IMR-90 (cell line): ENCODE data around the gene ABHD17A. TPM values are rescaled to one million over a fixed set of nuclear protein-coding genes. Genes with fewer than 3 reads are reported as not detected.
A peak's percentile ranks its signal among the peaks of the same experiment; 100 is the strongest.
"Not testable (repeated sequence)": the region's sequence is repeated elsewhere in the genome, so short reads cannot be mapped to it uniquely, and the experiment has no call there.

ENCODE experiments used
- ATAC-seq: fragments of 200-7000 bp; cut with Tn5 transposase; 2 replicates; pipeline ENCODE4 v1.9.1; 2020; ENCODE audit warnings: low read depth, mild to moderate bottlenecking, moderate library complexity
- Bru-seq: library from RNA; stranded (reverse); fragments of 400-500 nt; gene quantifications from one replicate; lab custom pipeline; 2021; lab: Mats Ljungman, UMichigan
- BruChase-seq, 2 experiments: library from RNA; stranded (reverse); fragments of 400-500 nt; gene quantifications; one replicate each; lab custom pipeline; 2021; lab: Mats Ljungman, UMichigan
- BruUV-seq: library from RNA; stranded (reverse); fragments of 400-500 nt; replicated peaks from 2 replicates; lab custom pipeline; 2021; lab: Mats Ljungman, UMichigan
- CTCF ChIA-PET: fragments of 300-600 bp; formaldehyde crosslinking; extraction: SDS; loops from one replicate; lab custom pipeline; 2021; ENCODE audit warnings: antibody characterized with exemption; lab: Yijun Ruan, JAX
- POLR2A ChIA-PET: fragments of 300-600 bp; sonication (Branson Sonifier 250); formaldehyde crosslinking; loops from one replicate; lab custom pipeline; 2022; ENCODE audit warnings: antibody characterized with exemption; ENCODE audit not compliant: unreplicated experiment; lab: Charles Lee
- DNase-seq: peaks from one replicate; pipeline ENCODE4 v3.0.0; 2013
- H2AFZ ChIP-seq: replicated peaks from 2 replicates; pipeline ENCODE3; 2013; ENCODE audit warnings: low read length, mild to moderate bottlenecking; ENCODE audit not compliant: poor library complexity
- H2AK5ac ChIP-seq: 2 replicates; pipeline ENCODE4 v1.6.1; 2013; ENCODE audit warnings: low read depth, low read length, inconsistent platforms
- H2AK9ac ChIP-seq: replicated peaks from 2 replicates; pipeline ENCODE3; 2013; ENCODE audit warnings: mild to moderate bottlenecking, low read depth, low read length, moderate library complexity; ENCODE audit not compliant: poor library complexity
- H2BK120ac ChIP-seq: 2 replicates; pipeline ENCODE4 v1.6.1; 2013; ENCODE audit warnings: low read depth, low read length, inconsistent platforms
- H2BK15ac ChIP-seq: 3 replicates; pipeline ENCODE4 v1.6.1; 2013; ENCODE audit warnings: low read depth, low read length, inconsistent platforms
- H2BK20ac ChIP-seq: 2 replicates; pipeline ENCODE4 v1.6.1; 2013; ENCODE audit warnings: low read depth, mild to moderate bottlenecking, inconsistent platforms, low read length, moderate library complexity
- H2BK5ac ChIP-seq: 2 replicates; pipeline ENCODE4 v1.6.1; 2013; ENCODE audit warnings: mild to moderate bottlenecking, low read depth, low read length, inconsistent platforms; ENCODE audit not compliant: poor library complexity, severe bottlenecking
- H3K14ac ChIP-seq: replicated peaks from 2 replicates; pipeline ENCODE4 v1.6.1; 2013; ENCODE audit warnings: low read depth, low read length, inconsistent platforms
- H3K18ac ChIP-seq: 2 replicates; pipeline ENCODE4 v1.6.1; 2013; ENCODE audit warnings: low read depth, low read length, control low read depth
- H3K23ac ChIP-seq: 2 replicates; pipeline ENCODE4 v1.6.1; 2013; ENCODE audit warnings: low read depth, low read length, inconsistent platforms
- H3K27ac ChIP-seq: 2 replicates; pipeline ENCODE4 v1.5.1; 2013; ENCODE audit warnings: mild to moderate bottlenecking, control low read depth, low read length; ENCODE audit not compliant: insufficient read depth
- H3K27me3 ChIP-seq: 2 replicates; pipeline ENCODE4 v1.6.1; 2013; ENCODE audit warnings: low read length; ENCODE audit not compliant: control insufficient read depth, insufficient read depth
- H3K36me3 ChIP-seq: 2 replicates; pipeline ENCODE4 v1.6.1; 2013; ENCODE audit warnings: low read length, mixed read lengths; ENCODE audit not compliant: control insufficient read depth, insufficient read depth
- H3K4ac ChIP-seq: 2 replicates; pipeline ENCODE4 v1.6.1; 2013; ENCODE audit warnings: low read depth, low read length, inconsistent platforms
- H3K4me1 ChIP-seq: 2 replicates; pipeline ENCODE4 v1.6.1; 2013; ENCODE audit warnings: low read length, mixed read lengths; ENCODE audit not compliant: control insufficient read depth, insufficient read depth
- H3K4me2 ChIP-seq: 2 replicates; pipeline ENCODE4 v1.6.1; 2013; ENCODE audit warnings: low read depth, mild to moderate bottlenecking, control low read depth, low read length, moderate library complexity
- H3K4me3 ChIP-seq: 2 replicates; pipeline ENCODE4 v1.5.1; 2013; ENCODE audit warnings: low read depth, mild to moderate bottlenecking, control low read depth, low read length, moderate library complexity; ENCODE audit not compliant: insufficient read depth
- H3K56ac ChIP-seq: 2 replicates; pipeline ENCODE4 v1.6.1; 2013; ENCODE audit warnings: low read length, inconsistent platforms; ENCODE audit not compliant: insufficient read depth; ENCODE audit errors: extremely low read depth
- H3K79me1 ChIP-seq, 2 experiments: 2 replicates each; pipeline ENCODE4 v1.6.1; 2013; ENCODE audit warnings: low read length in 2 of 2, inconsistent platforms in 1 of 2, low read depth in 1 of 2
- H3K9ac ChIP-seq: 2 replicates; pipeline ENCODE4 v1.6.1; 2013; ENCODE audit warnings: low read depth, low read length, control low read depth
- H3K9me1 ChIP-seq: 2 replicates; pipeline ENCODE4 v1.6.1; 2013; ENCODE audit warnings: low read length, inconsistent platforms; ENCODE audit not compliant: insufficient read depth
- H3K9me3 ChIP-seq: 2 replicates; pipeline ENCODE4 v1.6.1; 2013; ENCODE audit warnings: low read length; ENCODE audit not compliant: control insufficient read depth, insufficient read depth
- H4K20me1 ChIP-seq: 2 replicates; pipeline ENCODE4 v1.6.1; 2013; ENCODE audit warnings: low read length, inconsistent platforms; ENCODE audit not compliant: insufficient read depth
- H4K5ac ChIP-seq: 2 replicates; pipeline ENCODE4 v1.6.1; 2013; ENCODE audit warnings: mild to moderate bottlenecking, low read depth, low read length, control low read depth
- H4K8ac ChIP-seq, 2 experiments: 2 replicates each; pipeline ENCODE4 v1.6.1; 2013; ENCODE audit warnings: low read depth in 2 of 2, low read length in 2 of 2, control low read depth in 1 of 2, inconsistent platforms in 1 of 2
- H4K91ac ChIP-seq: 2 replicates; pipeline ENCODE4 v1.6.1; 2013; ENCODE audit warnings: low read depth, low read length, inconsistent platforms; ENCODE audit not compliant: insufficient read depth
- MAZ ChIP-seq: IDR thresholded peaks from 2 replicates; pipeline ENCODE4 v1.6.1; 2012; ENCODE audit warnings: low read depth, mild to moderate bottlenecking, low read length, improper control_type of control experiment, moderate library complexity, borderline replicate concordance
- WGBS, 2 experiments: methylation state at CpG; one replicate each; pipeline versions ENCODE4 v1.1.5 to v1.1.7; 2013; ENCODE audit warnings: missing lambda C conversion rate in 2 of 2; ENCODE audit not compliant: insufficient read length in 1 of 2; ENCODE audit errors: extremely low coverage in 2 of 2; 5-methylcytosine and 5-hydroxymethylcytosine counted together
- dilution Hi-C: fragments of 300-500 bp; cut with HindIII; formaldehyde crosslinking; loops from one replicate; pipeline ENCODE4 v1.14.3; 2018; ENCODE audit warnings: low sequenced_read_pairs; ENCODE audit not compliant: unreplicated experiment
- in situ Hi-C: fragments of 300-500 bp; cut with MboI; formaldehyde crosslinking; loops from 3 replicates; pipeline ENCODE4 v1.14.3; 2019; ENCODE audit warnings: low sequenced_read_pairs, inconsistent platforms, mixed read lengths
- intact Hi-C: fragments of 100-400 bp; cut with micrococcal nuclease; formaldehyde crosslinking; loops from 2 replicates; pipeline ENCODE4 v1.10.0; 2022
- long read RNA-seq: library from polyadenylated mRNA; unstranded; transcript quantifications from one replicate; pipeline ENCODE4 v2.0.0, GENCODE V29; 2021; ENCODE audit not compliant: unreplicated experiment
- polyA plus RNA-seq, 3 experiments: library from polyadenylated mRNA; depleted of rRNA; stranded (reverse); fragments of >200 nt; gene quantifications; 2 replicates each; pipeline ENCODE4 v1.2.3, GENCODE V29; 2012; ENCODE audit warnings: low replicate concordance in 1 of 3
- total RNA-seq: library from RNA; depleted of rRNA; stranded (reverse); fragments of >200 nt; gene quantifications from 2 replicates; pipeline ENCODE4 v1.2.3, GENCODE V29; 2012; rRNA removed

The ABHD17A gene
- total RNA-seq (31.9 and 37.8 TPM in 2 replicates), polyA plus RNA-seq (2012; rRNA removed) (76.2 and 111 TPM in 2 replicates), Bru-seq, nascent RNA (percentile 61 among the genes with signal in this experiment), BruChase-seq, experiment 1, labeled RNA remaining after a 6-hour chase (percentile 61 among the genes with signal in this experiment), BruChase-seq, experiment 2, labeled RNA remaining after a 2-hour chase (percentile 59 among the genes with signal in this experiment)
- 52.5 and 129 TPM in 2 replicates for polyA plus RNA-seq (2012; cell fraction: cytosol; rRNA removed)
- 86.9 and 244 TPM in 2 replicates for polyA plus RNA-seq (2012; cell fraction: nucleus; rRNA removed; ENCODE audit: low replicate concordance)
- long read RNA-seq, full-length matches to known transcripts: 105 of 180 reads
- long read RNA-seq, partial matches to known transcripts: 53 of 180 reads
- long read RNA-seq, other reads (novel, unspliced or antisense): 22 of 180 reads

DNA sequence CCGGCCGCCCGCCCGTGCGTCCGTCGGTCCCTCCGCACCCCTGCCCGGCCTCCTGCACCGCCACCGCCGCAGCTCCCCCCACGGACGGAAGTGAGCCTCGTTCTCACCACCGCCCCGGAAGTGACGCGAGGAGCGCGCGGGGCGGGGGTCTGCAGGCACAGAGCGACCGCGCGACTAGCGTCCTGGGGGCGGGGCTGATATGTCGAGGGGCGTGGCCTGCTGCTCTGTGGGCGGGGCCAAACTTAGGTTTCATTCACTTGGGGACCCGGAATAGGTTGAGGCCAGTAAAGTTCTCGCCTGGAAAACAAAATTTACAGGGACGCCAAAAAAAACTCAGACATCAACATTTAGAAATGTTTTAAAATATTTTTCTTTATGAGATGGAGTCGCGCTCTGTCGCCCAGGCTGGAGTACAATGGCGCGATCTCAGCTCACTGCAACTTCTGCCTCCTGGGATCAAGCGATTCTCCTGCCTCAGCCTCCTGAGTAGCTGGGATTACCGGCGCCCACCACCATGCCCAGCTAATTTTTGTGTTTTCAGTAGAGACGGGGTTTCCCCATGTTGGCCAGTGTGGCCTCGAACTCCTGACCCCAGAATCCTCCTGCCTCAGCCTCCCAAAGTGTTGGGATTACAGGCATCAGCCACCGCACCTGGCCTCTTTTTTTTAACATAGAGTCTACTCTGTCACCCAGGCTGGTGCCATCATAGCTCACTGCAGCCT is at the start of gene ABHD17A:
TSS of gene ABHD17A (minus strand) at position 99 of the 722 bp plus-strand sequence. CDS start 3,930 bp downstream, outside the sequence.
- peak within 1 kb of the TSS; percentile 99 for H3K4me2 ChIP-seq
- H3K14ac ChIP-seq: peak within 1 kb of the TSS; percentile 63
- H2BK120ac ChIP-seq, H3K36me3 ChIP-seq, H3K27me3 ChIP-seq, H2BK15ac ChIP-seq, H4K91ac ChIP-seq, H3K9me3 ChIP-seq, H2BK20ac ChIP-seq, in situ Hi-C loops, H3K18ac ChIP-seq, BruUV-seq, dilution Hi-C loops: not testable (repeated sequence)
- H2AFZ ChIP-seq: peak within 1 kb of the TSS; percentile 87
- 37% methylated on average over 16 of the region's 46 CpGs; no CpG with 5 or more reads in 1 of the 2 experiments for WGBS, 2 experiments
- H3K9ac ChIP-seq: peak within 1 kb of the TSS; percentile 97
- peaks cover 18% of the 10 kb centered on the region for H3K9me1 ChIP-seq
- CTCF ChIA-PET: interaction anchor here (0.8 kb wide), 1 partner anchor 9 kb away, joined by 3 read pairs; no protein-coding TSS in a partner anchor
- peak within 1 kb of the TSS; percentile 85 for H2AK5ac ChIP-seq
- peak within 1 kb of the TSS; percentile 58 for H3K56ac ChIP-seq
- intact Hi-C loops: loop anchor here (1.0 kb wide), 1 partner anchor 20 kb away; the partner anchor contains the start of genes ADAT3 and SCAMP4
- peaks cover 24% of the 10 kb centered on the region for H3K4me1 ChIP-seq
- peak within 1 kb of the TSS; percentile 89 for H3K27ac ChIP-seq
- H4K8ac ChIP-seq: peak within 1 kb of the TSS in 1 of 2 experiments; percentile 52; a peak in 2 of 4 replicates
- peak within 1 kb of the TSS; percentile 26; the same call in 1 of the 2 replicates for H4K5ac ChIP-seq
- H2AK9ac ChIP-seq: peak within 1 kb of the TSS; percentile 99
- H3K79me1 ChIP-seq: peaks cover 4 to 38% of the 10 kb centered on the region in 2 experiments
- H3K4me3 ChIP-seq: peak within 1 kb of the TSS; percentile 99
- peaks cover 40% of the 10 kb centered on the region for H4K20me1 ChIP-seq
- H2BK5ac ChIP-seq: peak within 1 kb of the TSS; percentile 49
- DNase-seq (peak; percentile 89), ATAC-seq (peak; percentile 94)
- POLR2A ChIA-PET: interaction anchor here (0.6 kb wide), 1 partner anchor 21 kb away, joined by 7 read pairs; no protein-coding TSS in a partner anchor
- peak within 1 kb of the TSS; percentile 92 for H3K23ac ChIP-seq
- TF ChIP-seq MAZ: peak; percentile 99
- peak within 1 kb of the TSS; percentile 66 for H3K4ac ChIP-seq
